Prostate gland (tissue), 2 donors: ENCODE measurements around the gene TPRG1L. TPM values are rescaled to one million over a fixed set of nuclear protein-coding genes. Genes with fewer than 3 reads are reported as not detected.

Experiments
- DNase-seq: peaks from one replicate; pipeline ENCODE4 v3.0.0-alpha.2; 2019; ENCODE audit warnings: low spot score
- H3K27ac ChIP-seq, 2 donors: fragments of 200-600 bp; sonication (generic); 2 replicates each; pipeline ENCODE4 v1.5.1; 2017 to 2019
- H3K27me3 ChIP-seq: fragments of 200-600 bp; sonication (generic); replicated peaks from 2 replicates; pipeline ENCODE4 v1.5.1; 2019; ENCODE audit not compliant: insufficient read depth
- H3K36me3 ChIP-seq, 2 donors: fragments of 200-600 bp; sonication (generic); 1 replicate in 1 of 2; 2 replicates in 1 of 2; pipeline versions ENCODE4 v1.5.1 to v1.8.1; 2017 to 2019
- H3K4me1 ChIP-seq: fragments of 200-600 bp; sonication (generic); replicated peaks from 2 replicates; pipeline ENCODE4 v1.5.1; 2019
- H3K4me3 ChIP-seq, 2 donors: fragments of 200-600 bp; sonication (generic); 2 replicates each; pipeline ENCODE4 v1.5.1; 2017 to 2019
- H3K9me3 ChIP-seq: fragments of 200-600 bp; sonication (generic); 2 replicates; pipeline ENCODE4 v1.5.1; 2017
- CTCF ChIP-seq, 4 experiments: fragments of 200-600 bp in 2 of 4; fragments of 450-650 bp in 2 of 4; sonication (generic) in 2 of 4; IDR thresholded peaks; 1 replicate in 3 of 4; 2 replicates in 1 of 4; pipeline ENCODE4 v1.5.1; 2016 to 2019; ENCODE audit warnings: antibody characterized with exemption in 4 of 4, mild to moderate bottlenecking in 2 of 4, moderate library complexity in 2 of 4
- POLR2A ChIP-seq: fragments of 450-650 bp; IDR thresholded peaks from one replicate; pipeline ENCODE4 v1.6.1; 2016; ENCODE audit warnings: antibody characterized with exemption, mild to moderate bottlenecking
- POLR2AphosphoS5 ChIP-seq: sonication (generic); formaldehyde crosslinking; IDR thresholded peaks from one replicate; pipeline ENCODE4 v1.6.1; 2017; ENCODE audit warnings: antibody characterized with exemption
- WGBS: methylation state at CpG from one replicate; pipeline ENCODE4 v1.1.5; 2018; 5-methylcytosine and 5-hydroxymethylcytosine counted together
- intact Hi-C: fragments of 100-400 bp; cut with DNase I; formaldehyde crosslinking; loops from one replicate; pipeline ENCODE4 v1.14.2; 2022
- total RNA-seq, 2 donors: library from RNA; depleted of rRNA; stranded (reverse); fragments of >200 nt; gene quantifications; one replicate each; pipeline ENCODE4 v1.1.0, GENCODE V29; 2016

Gene TPRG1L
- total RNA-seq, 2 donors from 2014 or later = 26.4 to 35.0 TPM

GRCh38 chr1:3627515-3628253, 2.9 kb downstream of the TPRG1L start:
- TF ChIP-seq POLR2A (no peak), CTCF (IDR thresholded peaks at IDR 0.05) (no peak), POLR2AphosphoS5 (no peak)
- DNase-seq = no peak
- 94% methylated on average over 26 of the region's 26 CpGs for WGBS
- H3K4me3 ChIP-seq = no peak overlapping the region
- no peaks in the 10 kb centered on the region for H3K9me3 ChIP-seq
- H3K36me3 ChIP-seq = peaks cover 0 to 6% of the 10 kb centered on the region in 2 donors
- no peaks in the 10 kb centered on the region for H3K27me3 ChIP-seq
- intact Hi-C loops = no loop called here
- H3K4me1 ChIP-seq = peaks cover 13% of the 10 kb centered on the region
- H3K27ac ChIP-seq = no peak overlapping the region

- Histone ChIP-seq H3K36me3 (peaks cover 0 to 6% of the 10 kb centered on the region in 2 donors), H3K27ac (no peak overlapping the region), H3K9me3 (no peaks in the 10 kb centered on the region), H3K27me3 (no peaks in the 10 kb centered on the region), H3K4me1 (peaks cover 7% of the 10 kb centered on the region), H3K4me3 (no peak overlapping the region)
- DNase-seq = no peak
- no peak for TF ChIP-seq POLR2A
- TF ChIP-seq POLR2AphosphoS5 = no peak
- TF ChIP-seq CTCF (IDR thresholded peaks at IDR 0.05) = no peak
- 81% methylated on average over 10 of the region's 10 CpGs for WGBS
- intact Hi-C loops = no loop called here
Measured at GRCh38 chr1:3628445-3628844, 3.6 kb downstream of the TPRG1L start.

- Histone ChIP-seq H3K36me3 (peaks cover 0 to 6% of the 10 kb centered on the region in 2 donors), H3K9me3 (no peaks in the 10 kb centered on the region), H3K4me1 (no peaks in the 10 kb centered on the region), H3K27me3 (no peaks in the 10 kb centered on the region), H3K4me3 (no peak overlapping the region), H3K27ac (no peak overlapping the region)
- TF ChIP-seq POLR2AphosphoS5 (no peak), POLR2A (no peak)
- no peak for DNase-seq
- intact Hi-C loops = no loop called here
- 85% methylated on average over 15 of the region's 16 CpGs for WGBS
Measured at GRCh38 chr1:3629561-3630160, 4.8 kb downstream of the TPRG1L start.

GRCh38 chr1:3630161-3630611, 5.4 kb downstream of the TPRG1L start:
- Histone ChIP-seq H3K27me3 (no peaks in the 10 kb centered on the region), H3K9me3 (no peaks in the 10 kb centered on the region), H3K4me1 (no peaks in the 10 kb centered on the region), H3K27ac (no peak overlapping the region), H3K4me3 (no peak overlapping the region), H3K36me3 (peaks cover 0 to 6% of the 10 kb centered on the region in 2 donors)
- intact Hi-C loops = no loop called here
- DNase-seq = no peak
- WGBS = 72% methylated on average over 11 of the region's 11 CpGs
- TF ChIP-seq POLR2A (no peak), CTCF (IDR thresholded peaks at IDR 0.05) (no peak), POLR2AphosphoS5 (no peak)

GRCh38 chr1:3630914-3631313, 6.1 kb downstream of the TPRG1L start:
- Histone ChIP-seq H3K9me3 (no peaks in the 10 kb centered on the region), H3K27ac (no peak overlapping the region), H3K27me3 (no peaks in the 10 kb centered on the region), H3K4me3 (no peak overlapping the region), H3K36me3 (peaks cover 0 to 6% of the 10 kb centered on the region in 2 donors), H3K4me1 (no peaks in the 10 kb centered on the region)
- intact Hi-C loops = no loop called here
- 80% methylated on average over 9 of the region's 9 CpGs for WGBS
- TF ChIP-seq CTCF (IDR thresholded peaks at IDR 0.05) (no peak), POLR2A (no peak), POLR2AphosphoS5 (no peak)
- no peak for DNase-seq
